HEK293 (cell line): ENCODE results near the gene DDX20.

Experiments used
- CTCF ChIA-PET: fragments of 350-600 bp; formaldehyde crosslinking; extraction: SDS; loops from one replicate; lab custom pipeline; 2021; ENCODE audit warnings: antibody characterized with exemption; lab: Yijun Ruan, JAX
- POLR2A ChIA-PET: fragments of 300-600 bp; formaldehyde crosslinking; extraction: SDS; loops from one replicate; lab custom pipeline; 2020; ENCODE audit warnings: antibody characterized with exemption, inconsistent platforms; lab: Yijun Ruan, JAX
- H3K27ac ChIP-seq: fragments of 200-500 bp; sonication (Bioruptor generic); 2 replicates; pipeline ENCODE4 v1.5.1; 2014; ENCODE audit warnings: low read depth, low read length, control low read depth, inconsistent platforms; ENCODE audit errors: extremely low read depth
- H3K36me3 ChIP-seq, 2 experiments: fragments of 200-500 bp in 1 of 2; sonication (Bioruptor generic) in 1 of 2; 1 replicate in 1 of 2; 2 replicates in 1 of 2; pipeline ENCODE4 v1.5.1; 2014 to 2017; ENCODE audit warnings: inconsistent platforms in 2 of 2, low read length in 2 of 2; ENCODE audit not compliant: control insufficient read depth in 2 of 2, insufficient read depth in 1 of 2
- H3K4me1 ChIP-seq: fragments of 200-500 bp; sonication (Bioruptor generic); 2 replicates; pipeline ENCODE4 v1.5.1; 2014; ENCODE audit warnings: mild to moderate bottlenecking, low read length, inconsistent platforms; ENCODE audit not compliant: control insufficient read depth, insufficient read depth
- H3K4me3 ChIP-seq: 2 replicates; pipeline ENCODE4 v1.5.1; 2011; ENCODE audit warnings: low read depth, mild to moderate bottlenecking, control low read depth, low read length, moderate library complexity
- H3K9me3 ChIP-seq: fragments of 200-500 bp; sonication (Bioruptor generic); 2 replicates; pipeline ENCODE4 v1.5.1; 2014; ENCODE audit warnings: low read depth, low read length, inconsistent platforms; ENCODE audit not compliant: control insufficient read depth, insufficient read depth
- HOXA7 ChIP-seq: sonication (generic); formaldehyde crosslinking; IDR thresholded peaks from 2 replicates; pipeline ENCODE4 v1.8.1; 2022; ENCODE audit warnings: missing genetic modification reagents, borderline replicate concordance
- HOXD13 ChIP-seq: sonication (generic); formaldehyde crosslinking; IDR thresholded peaks from 2 replicates; pipeline ENCODE4 v1.8.0; 2022; ENCODE audit warnings: missing genetic modification reagents, borderline replicate concordance
- OVOL3 ChIP-seq: fragments of 450-650 bp; formaldehyde crosslinking; IDR thresholded peaks from 2 replicates; pipeline ENCODE4 v1.5.1; 2016; ENCODE audit warnings: missing biosample characterization, missing genetic modification characterization
- SCRT2 ChIP-seq: fragments of 450-650 bp; formaldehyde crosslinking; IDR thresholded peaks from 2 replicates; pipeline ENCODE4 v1.5.1; 2016; ENCODE audit warnings: missing biosample characterization, missing genetic modification characterization
- ZNF140 ChIP-seq: fragments of 450-650 bp; formaldehyde crosslinking; IDR thresholded peaks from 2 replicates; pipeline ENCODE4 v1.5.1; 2016; ENCODE audit warnings: missing biosample characterization, missing genetic modification characterization
- ZNF174 ChIP-seq: fragments of 450-650 bp; formaldehyde crosslinking; IDR thresholded peaks from 2 replicates; pipeline ENCODE4 v1.5.0; 2017; ENCODE audit warnings: missing biosample characterization, mild to moderate bottlenecking, missing genetic modification characterization
- ZNF223 ChIP-seq: fragments of 450-650 bp; formaldehyde crosslinking; IDR thresholded peaks from 2 replicates; pipeline ENCODE4 v1.5.1; 2016; ENCODE audit warnings: missing biosample characterization, missing genetic modification characterization
- ZNF292 ChIP-seq: fragments of 450-650 bp; formaldehyde crosslinking; IDR thresholded peaks from 2 replicates; pipeline ENCODE4 v1.5.1; 2016; ENCODE audit warnings: low read depth, missing biosample characterization, missing genetic modification characterization, borderline replicate concordance
- ZNF37A ChIP-seq: fragments of 450-650 bp; IDR thresholded peaks from 2 replicates; pipeline ENCODE4 v1.5.1; 2018; ENCODE audit warnings: missing biosample characterization, missing genetic modification characterization
- ZNF404 ChIP-seq: fragments of 450-650 bp; formaldehyde crosslinking; IDR thresholded peaks from 2 replicates; pipeline ENCODE4 v1.5.1; 2017; ENCODE audit warnings: missing biosample characterization, missing genetic modification characterization
- ZNF416 ChIP-seq: fragments of 450-650 bp; formaldehyde crosslinking; IDR thresholded peaks from 2 replicates; pipeline ENCODE4 v1.5.1; 2016; ENCODE audit warnings: missing biosample characterization, missing genetic modification characterization
- ZNF423 ChIP-seq: fragments of 450-650 bp; formaldehyde crosslinking; IDR thresholded peaks from 2 replicates; pipeline ENCODE4 v1.5.1; 2016; ENCODE audit warnings: missing biosample characterization, missing genetic modification characterization
- ZNF600 ChIP-seq: fragments of 450-650 bp; formaldehyde crosslinking; IDR thresholded peaks from 2 replicates; pipeline ENCODE4 v1.5.1; 2016; ENCODE audit warnings: missing biosample characterization, missing genetic modification characterization
- ZNF623 ChIP-seq: fragments of 450-650 bp; formaldehyde crosslinking; IDR thresholded peaks from 2 replicates; pipeline ENCODE4 v1.5.1; 2016; ENCODE audit warnings: missing biosample characterization, missing genetic modification characterization
- ZNF792 ChIP-seq: fragments of 450-650 bp; formaldehyde crosslinking; IDR thresholded peaks from 2 replicates; pipeline ENCODE4 v1.5.1; 2016; ENCODE audit warnings: missing biosample characterization, missing genetic modification characterization
- TF ChIP-seq, protein P1 (sequence below): fragments of 450-650 bp; formaldehyde crosslinking; IDR thresholded peaks from 2 replicates; pipeline ENCODE4 v1.5.1; 2016; ENCODE audit warnings: missing biosample characterization, missing genetic modification characterization
- TF ChIP-seq, protein P2 (sequence below): fragments of 450-650 bp; formaldehyde crosslinking; IDR thresholded peaks from 2 replicates; pipeline ENCODE4 v1.5.1; 2016; ENCODE audit warnings: missing biosample characterization, missing genetic modification characterization
- TF ChIP-seq, protein P3 (sequence below): fragments of 450-650 bp; formaldehyde crosslinking; IDR thresholded peaks from 2 replicates; pipeline ENCODE4 v1.5.1; 2017; ENCODE audit warnings: missing biosample characterization, missing genetic modification characterization
- TF ChIP-seq, protein P4 (sequence below): fragments of 450-650 bp; formaldehyde crosslinking; IDR thresholded peaks from 2 replicates; pipeline ENCODE4 v1.5.1; 2016; ENCODE audit warnings: missing biosample characterization, missing genetic modification characterization
- TF ChIP-seq, protein P5 (sequence below): fragments of 450-650 bp; formaldehyde crosslinking; IDR thresholded peaks from 2 replicates; pipeline ENCODE4 v1.5.1; 2016; ENCODE audit warnings: missing biosample characterization, missing genetic modification characterization
- TF ChIP-seq, protein P6 (sequence below): fragments of 450-650 bp; formaldehyde crosslinking; IDR thresholded peaks from 2 replicates; pipeline ENCODE4 v1.5.1; 2017; ENCODE audit warnings: missing biosample characterization, missing genetic modification characterization

Gene DDX20

DNA sequence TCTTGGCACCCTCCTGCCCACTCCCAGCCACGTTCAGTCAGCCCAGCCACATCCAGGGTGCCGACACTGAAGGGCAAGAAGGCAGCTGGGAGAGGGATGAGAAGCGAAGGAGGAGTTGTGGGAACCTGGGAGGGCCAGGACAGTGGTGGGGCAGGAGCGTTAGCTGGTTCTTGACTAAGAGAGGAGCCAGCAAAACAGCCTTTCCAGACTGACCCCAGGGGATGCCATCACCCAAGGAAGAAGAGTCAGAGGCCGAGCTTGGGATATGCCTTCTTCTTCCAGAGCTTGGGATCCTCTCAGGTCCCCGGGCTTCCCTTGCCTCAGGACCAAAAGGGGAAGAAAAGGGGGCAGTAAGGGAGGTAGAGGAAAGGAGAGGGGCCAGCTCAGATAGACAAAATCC, 23.7 kb upstream of the DDX20 start (continued):
- TF ChIP-seq ZNF404 (tag by site-specific recombination) (no peak), ZNF423 (no peak), OVOL3 (no peak), ZNF140 (no peak), ZNF174 (tag by site-specific recombination) (no peak), HOXD13 (CRISPR knock-in tag) (no peak), ZNF623 (tag by site-specific recombination) (no peak), ZNF416 (tag by site-specific recombination) (no peak), ZNF792 (tag by site-specific recombination) (no peak)

DNA sequence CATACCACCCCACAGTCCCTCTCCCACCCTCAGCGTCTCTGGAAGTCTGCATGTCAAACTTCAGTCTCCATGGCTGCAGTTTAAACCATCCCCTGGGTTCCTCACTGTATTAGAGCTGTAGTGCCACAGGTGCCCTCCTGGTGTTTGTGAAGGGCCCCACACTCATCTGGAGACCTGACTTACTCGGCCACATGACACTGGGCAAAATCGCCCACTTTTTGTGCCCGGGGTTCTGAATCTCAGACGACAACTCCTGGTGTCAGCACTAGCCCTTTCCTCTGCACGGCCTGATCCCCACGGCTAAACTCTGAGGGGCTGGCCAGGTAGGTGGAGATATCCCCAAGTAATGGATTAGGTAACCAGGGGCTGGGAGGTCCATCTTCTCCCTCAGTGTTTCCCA, 23.0 kb upstream of the DDX20 start:
- Histone ChIP-seq H3K4me3 (no peak overlapping the region), H3K9me3 (no peaks in the 10 kb centered on the region), H3K36me3 (no peaks in the 10 kb centered on the region), H3K27ac (no peak overlapping the region), H3K4me1 (peaks cover 16% of the 10 kb centered on the region)
- ChIA-PET POLR2A (no interaction called here), CTCF (interaction anchor here (0.6 kb wide), 1 partner anchor 60 kb away, joined by 3 read pairs; no protein-coding TSS in a partner anchor)
- TF ChIP-seq, protein P1, sequence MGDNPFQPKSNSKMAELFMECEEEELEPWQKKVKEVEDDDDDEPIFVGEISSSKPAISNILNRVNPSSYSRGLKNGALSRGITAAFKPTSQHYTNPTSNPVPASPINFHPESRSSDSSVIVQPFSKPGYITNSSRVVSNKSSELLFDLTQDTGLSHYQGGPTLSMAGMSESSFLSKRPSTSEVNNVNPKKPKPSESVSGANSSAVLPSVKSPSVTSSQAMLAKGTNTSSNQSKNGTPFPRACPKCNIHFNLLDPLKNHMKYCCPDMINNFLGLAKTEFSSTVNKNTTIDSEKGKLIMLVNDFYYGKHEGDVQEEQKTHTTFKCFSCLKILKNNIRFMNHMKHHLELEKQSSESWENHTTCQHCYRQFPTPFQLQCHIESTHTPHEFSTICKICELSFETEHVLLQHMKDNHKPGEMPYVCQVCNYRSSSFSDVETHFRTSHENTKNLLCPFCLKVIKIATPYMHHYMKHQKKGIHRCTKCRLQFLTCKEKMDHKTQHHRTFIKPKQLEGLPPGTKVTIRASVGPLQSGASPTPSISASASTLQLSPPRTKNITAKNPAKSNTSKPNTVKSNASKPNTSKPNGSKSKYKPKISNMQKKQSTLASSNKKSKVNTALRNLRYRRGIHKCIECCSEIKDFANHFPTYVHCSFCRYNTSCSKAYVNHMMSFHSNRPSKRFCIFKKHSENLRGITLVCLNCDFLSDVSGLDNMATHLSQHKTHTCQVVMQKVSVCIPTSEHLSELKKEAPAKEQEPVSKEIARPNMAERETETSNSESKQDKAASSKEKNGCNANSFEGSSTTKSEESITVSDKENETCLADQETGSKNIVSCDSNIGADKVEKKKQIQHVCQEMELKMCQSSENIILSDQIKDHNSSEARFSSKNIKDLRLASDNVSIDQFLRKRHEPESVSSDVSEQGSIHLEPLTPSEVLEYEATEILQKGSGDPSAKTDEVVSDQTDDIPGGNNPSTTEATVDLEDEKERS = no peak
- TF ChIP-seq ZNF223 (tag by site-specific recombination) (no peak), SCRT2 (tag by site-specific recombination) (peak; percentile 54; the same call in 1 of the 2 replicates)
- TF ChIP-seq, protein P2, sequence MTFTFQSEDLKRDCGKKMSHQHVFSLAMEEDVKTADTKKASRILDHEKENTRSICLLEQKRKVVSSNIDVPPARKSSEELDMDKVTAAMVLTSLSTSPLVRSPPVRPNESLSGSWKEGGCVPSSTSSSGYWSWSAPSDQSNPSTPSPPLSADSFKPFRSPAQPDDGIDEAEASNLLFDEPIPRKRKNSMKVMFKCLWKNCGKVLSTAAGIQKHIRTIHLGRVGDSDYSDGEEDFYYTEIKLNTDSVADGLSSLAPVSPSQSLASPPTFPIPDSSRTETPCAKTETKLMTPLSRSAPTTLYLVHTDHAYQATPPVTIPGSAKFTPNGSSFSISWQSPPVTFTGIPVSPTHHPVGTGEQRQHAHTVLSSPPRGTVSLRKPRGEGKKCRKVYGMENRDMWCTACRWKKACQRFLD = no peak
- TF ChIP-seq, protein P3, sequence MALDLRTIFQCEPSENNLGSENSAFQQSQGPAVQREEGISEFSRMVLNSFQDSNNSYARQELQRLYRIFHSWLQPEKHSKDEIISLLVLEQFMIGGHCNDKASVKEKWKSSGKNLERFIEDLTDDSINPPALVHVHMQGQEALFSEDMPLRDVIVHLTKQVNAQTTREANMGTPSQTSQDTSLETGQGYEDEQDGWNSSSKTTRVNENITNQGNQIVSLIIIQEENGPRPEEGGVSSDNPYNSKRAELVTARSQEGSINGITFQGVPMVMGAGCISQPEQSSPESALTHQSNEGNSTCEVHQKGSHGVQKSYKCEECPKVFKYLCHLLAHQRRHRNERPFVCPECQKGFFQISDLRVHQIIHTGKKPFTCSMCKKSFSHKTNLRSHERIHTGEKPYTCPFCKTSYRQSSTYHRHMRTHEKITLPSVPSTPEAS (tag by site-specific recombination) = no peak
- TF ChIP-seq, protein P4, sequence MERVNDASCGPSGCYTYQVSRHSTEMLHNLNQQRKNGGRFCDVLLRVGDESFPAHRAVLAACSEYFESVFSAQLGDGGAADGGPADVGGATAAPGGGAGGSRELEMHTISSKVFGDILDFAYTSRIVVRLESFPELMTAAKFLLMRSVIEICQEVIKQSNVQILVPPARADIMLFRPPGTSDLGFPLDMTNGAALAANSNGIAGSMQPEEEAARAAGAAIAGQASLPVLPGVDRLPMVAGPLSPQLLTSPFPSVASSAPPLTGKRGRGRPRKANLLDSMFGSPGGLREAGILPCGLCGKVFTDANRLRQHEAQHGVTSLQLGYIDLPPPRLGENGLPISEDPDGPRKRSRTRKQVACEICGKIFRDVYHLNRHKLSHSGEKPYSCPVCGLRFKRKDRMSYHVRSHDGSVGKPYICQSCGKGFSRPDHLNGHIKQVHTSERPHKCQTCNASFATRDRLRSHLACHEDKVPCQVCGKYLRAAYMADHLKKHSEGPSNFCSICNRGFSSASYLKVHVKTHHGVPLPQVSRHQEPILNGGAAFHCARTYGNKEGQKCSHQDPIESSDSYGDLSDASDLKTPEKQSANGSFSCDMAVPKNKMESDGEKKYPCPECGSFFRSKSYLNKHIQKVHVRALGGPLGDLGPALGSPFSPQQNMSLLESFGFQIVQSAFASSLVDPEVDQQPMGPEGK = no peak

DNA sequence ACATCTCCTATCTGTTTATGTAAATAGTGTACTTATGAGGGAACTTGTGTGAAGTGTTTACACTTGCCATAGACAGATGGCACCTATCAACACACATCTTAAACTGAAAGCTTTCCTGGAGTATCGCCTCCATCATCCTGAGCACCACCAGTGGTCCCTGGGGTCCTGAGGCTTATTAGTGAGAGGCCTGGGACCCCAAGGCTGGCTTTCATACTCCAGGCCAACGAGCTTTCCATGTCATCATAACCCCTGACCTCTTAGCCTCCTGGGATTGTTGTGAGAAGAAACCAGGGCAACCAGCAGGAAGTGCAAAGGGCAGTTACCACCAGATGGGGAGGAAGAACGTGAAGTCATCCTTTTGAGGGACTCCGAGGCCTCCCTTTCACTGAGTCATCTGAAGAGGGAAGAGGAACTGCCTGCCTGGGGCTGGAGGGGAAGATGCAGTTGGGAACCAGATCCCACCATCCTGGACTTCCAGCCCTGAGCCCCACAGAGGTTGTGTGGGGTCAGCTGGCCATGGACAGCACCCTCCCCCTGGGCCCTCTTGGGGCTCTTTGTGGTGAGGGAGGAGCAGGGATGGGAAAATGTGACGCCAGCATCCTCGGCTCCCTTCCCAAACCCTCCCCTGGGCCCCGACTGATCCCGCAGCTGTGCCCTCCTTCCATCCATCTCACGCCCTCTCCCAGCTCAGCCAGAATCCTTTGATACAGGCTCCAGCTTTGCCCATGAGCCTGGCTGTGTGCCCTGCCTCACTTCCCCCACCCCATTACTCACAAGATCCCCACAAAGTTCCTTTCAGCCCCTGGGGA, 22.3 kb upstream of the DDX20 start:
- H3K36me3 ChIP-seq = no peaks in the 10 kb centered on the region
- no peak overlapping the region for H3K27ac ChIP-seq
- POLR2A ChIA-PET = no interaction called here
- H3K4me3 ChIP-seq = no peak overlapping the region
- no peaks in the 10 kb centered on the region for H3K9me3 ChIP-seq
- TF ChIP-seq ZNF600 = 0 out of 2 replicates have a peak, but pooled peaks have one; percentile 27
- no peak for TF ChIP-seq ZNF292 (tag by site-specific recombination)
- TF ChIP-seq, protein P5, sequence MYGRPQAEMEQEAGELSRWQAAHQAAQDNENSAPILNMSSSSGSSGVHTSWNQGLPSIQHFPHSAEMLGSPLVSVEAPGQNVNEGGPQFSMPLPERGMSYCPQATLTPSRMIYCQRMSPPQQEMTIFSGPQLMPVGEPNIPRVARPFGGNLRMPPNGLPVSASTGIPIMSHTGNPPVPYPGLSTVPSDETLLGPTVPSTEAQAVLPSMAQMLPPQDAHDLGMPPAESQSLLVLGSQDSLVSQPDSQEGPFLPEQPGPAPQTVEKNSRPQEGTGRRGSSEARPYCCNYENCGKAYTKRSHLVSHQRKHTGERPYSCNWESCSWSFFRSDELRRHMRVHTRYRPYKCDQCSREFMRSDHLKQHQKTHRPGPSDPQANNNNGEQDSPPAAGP (tag by site-specific recombination) = 0 out of 2 replicates have a peak, but pooled peaks have one; percentile 27
- TF ChIP-seq ZNF37A = no peak
- no peak for TF ChIP-seq HOXA7 (CRISPR knock-in tag)
- TF ChIP-seq, protein P6, sequence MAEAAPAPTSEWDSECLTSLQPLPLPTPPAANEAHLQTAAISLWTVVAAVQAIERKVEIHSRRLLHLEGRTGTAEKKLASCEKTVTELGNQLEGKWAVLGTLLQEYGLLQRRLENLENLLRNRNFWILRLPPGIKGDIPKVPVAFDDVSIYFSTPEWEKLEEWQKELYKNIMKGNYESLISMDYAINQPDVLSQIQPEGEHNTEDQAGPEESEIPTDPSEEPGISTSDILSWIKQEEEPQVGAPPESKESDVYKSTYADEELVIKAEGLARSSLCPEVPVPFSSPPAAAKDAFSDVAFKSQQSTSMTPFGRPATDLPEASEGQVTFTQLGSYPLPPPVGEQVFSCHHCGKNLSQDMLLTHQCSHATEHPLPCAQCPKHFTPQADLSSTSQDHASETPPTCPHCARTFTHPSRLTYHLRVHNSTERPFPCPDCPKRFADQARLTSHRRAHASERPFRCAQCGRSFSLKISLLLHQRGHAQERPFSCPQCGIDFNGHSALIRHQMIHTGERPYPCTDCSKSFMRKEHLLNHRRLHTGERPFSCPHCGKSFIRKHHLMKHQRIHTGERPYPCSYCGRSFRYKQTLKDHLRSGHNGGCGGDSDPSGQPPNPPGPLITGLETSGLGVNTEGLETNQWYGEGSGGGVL (tag by site-specific recombination) = peak; percentile 43
- peaks cover 21% of the 10 kb centered on the region for H3K4me1 ChIP-seq
- CTCF ChIA-PET = interaction anchor here (0.6 kb wide), 1 partner anchor 60 kb away, joined by 3 read pairs; no protein-coding TSS in a partner anchor
